Right lobe of liver (tissue), 4 donors: Measurements from ENCODE around the gene SECISBP2.

Experiments used
- CTCF ChIP-seq, 4 donors: fragments of 200-600 bp in 3 of 4; fragments of 450-650 bp in 1 of 4; IDR thresholded peaks; one replicate each; pipeline versions ENCODE4 v1.5.1 to v1.8.0; 2016 to 2022; ENCODE audit warnings: antibody characterized with exemption in 4 of 4, mild to moderate bottlenecking in 2 of 4
- POLR2A ChIP-seq: fragments of 450-650 bp; IDR thresholded peaks from one replicate; pipeline ENCODE4 v1.6.1; 2017; ENCODE audit warnings: antibody characterized with exemption, mild to moderate bottlenecking
- donor health status: DM: no; HTN: no; CAD: no.
- donor health status: DM: no; HTN: no; CAD: no.
- donor health status: DM: no; HTN: yes; CAD: no.

- TF ChIP-seq CTCF (IDR thresholded peaks at IDR 0.05): no peak
- TF ChIP-seq POLR2A: no peak
These were observed 2.8 kb upstream of the SECISBP2 start for GRCh38 chr9:89315482-89315881.
